GM19240 (cell line): ENCODE results near the gene C16orf92.

Experiments
- DNase-seq: peaks from one replicate; pipeline ENCODE4 v3.0.0; 2011; ENCODE audit warnings: low spot score; ENCODE audit not compliant: insufficient read length

Gene C16orf92

GRCh38 chr16:29988346-29989075 lies 34.5 kb upstream of the C16orf92 start:
- no peak for DNase-seq

GRCh38 chr16:29989111-29989858 lies 33.7 kb upstream of the C16orf92 start:
- DNase-seq: no peak

- DNase-seq: no peak
Observed at GRCh38 chr16:29990034-29990433, 33.0 kb upstream of the C16orf92 start.

- DNase-seq: no peak
Observed at GRCh38 chr16:29990883-29991570, 32.0 kb upstream of the C16orf92 start.

GRCh38 chr16:29991571-29991904 lies 31.5 kb upstream of the C16orf92 start:
- DNase-seq: no peak

- DNase-seq: no peak
Observed at GRCh38 chr16:29992344-29992967, 30.5 kb upstream of the C16orf92 start.

- DNase-seq: no peak
Observed at GRCh38 chr16:29993191-29993902, 29.7 kb upstream of the C16orf92 start.

GRCh38 chr16:29993903-29994599 lies 28.9 kb upstream of the C16orf92 start:
- no peak for DNase-seq

GRCh38 chr16:29994600-29995323 lies 28.2 kb upstream of the C16orf92 start:
- peak; percentile 88 for DNase-seq

- DNase-seq: peak; percentile 95
Observed at GRCh38 chr16:29995324-29995910, 27.6 kb upstream of the C16orf92 start, which contains the start of gene HIRIP3. Gene HIRIP3 (minus strand): TSS chr16:29995617. CDS start chr16:29995605, 12 bp downstream.

- peak; percentile 100 for DNase-seq
Observed at GRCh38 chr16:29995911-29996765, 26.9 kb upstream of the C16orf92 start, which contains the start of gene INO80E. Gene INO80E (plus strand): TSS chr16:29996241. CDS start chr16:29996311, 70 bp downstream.

GRCh38 chr16:29996766-29997250 lies 26.2 kb upstream of the C16orf92 start:
- no peak for DNase-seq

GRCh38 chr16:29999605-30000004 lies 23.4 kb upstream of the C16orf92 start:
- DNase-seq: no peak

- no peak for DNase-seq
Observed at GRCh38 chr16:30000735-30001631, 22.0 kb upstream of the C16orf92 start.

- DNase-seq: no peak
Observed at GRCh38 chr16:30002614-30003346, 20.2 kb upstream of the C16orf92 start.

GRCh38 chr16:30003670-30004423 lies 19.2 kb upstream of the C16orf92 start:
- DNase-seq: no peak
